Stimulated activated memory B cell treated with anti-CD40 and anti-IgM and Interleukin-4, amounts not matched to agents 10 μg/mL and 1 μg/mL and 100 μg/mL, for 72 hours (primary cell): ENCODE measurements around the gene OR5B12.

Source experiments
- ATAC-seq: fragments of 150-1000 bp; cut with Tn5 transposase; 2 replicates; pipeline ENCODE4 v1.10.0; 2021
- H3K27ac Mint-ChIP-seq: one replicate; pipeline ENCODE4 v1.8.0; 2022; ENCODE audit warnings: mild to moderate bottlenecking, mixed read lengths
- H3K27me3 Mint-ChIP-seq: one replicate; pipeline ENCODE4 v1.8.0; 2022; ENCODE audit warnings: mixed read lengths
- H3K36me3 Mint-ChIP-seq: one replicate; pipeline ENCODE4 v1.8.0; 2022; ENCODE audit warnings: mixed read lengths
- H3K4me1 Mint-ChIP-seq: one replicate; pipeline ENCODE4 v1.8.0; 2022; ENCODE audit warnings: mixed read lengths
- H3K4me3 Mint-ChIP-seq: one replicate; pipeline ENCODE4 v1.8.0; 2022; ENCODE audit warnings: mild to moderate bottlenecking, moderate library complexity, mixed read lengths
- H3K9me3 Mint-ChIP-seq: one replicate; pipeline ENCODE4 v1.8.0; 2022; ENCODE audit warnings: mixed read lengths

Gene OR5B12

GRCh38 chr11:58442136-58442535 is at the start of gene OR5B12:
TSS of gene OR5B12 (minus strand) at chr11:58442236. CDS start at chr11:58440151, 2,085 bp downstream.
- no peak for ATAC-seq
- Mint-ChIP-seq H3K4me1 (no peaks in the 10 kb centered on the region), H3K36me3 (peaks cover 10% of the 10 kb centered on the region), H3K27ac (no peak within 1 kb of the TSS), H3K9me3 (peaks cover 12% of the 10 kb centered on the region), H3K27me3 (peaks cover 30% of the 10 kb centered on the region), H3K4me3 (no peak within 1 kb of the TSS)

GRCh38 chr11:58490827-58491226 is 48.8 kb upstream of the OR5B12 start:
- Mint-ChIP-seq H3K27me3 (no peaks in the 10 kb centered on the region), H3K4me1 (peaks cover 11% of the 10 kb centered on the region), H3K4me3 (no peak overlapping the region), H3K36me3 (peaks cover 17% of the 10 kb centered on the region), H3K27ac (peak overlapping the region; percentile 40), H3K9me3 (no peaks in the 10 kb centered on the region)
- ATAC-seq, result no peak

GRCh38 chr11:58487170-58487569 is 45.1 kb upstream of the OR5B12 start:
- H3K9me3 Mint-ChIP-seq, result no peaks in the 10 kb centered on the region
- ATAC-seq, result no peak

GRCh38 chr11:58485961-58486360 is 43.9 kb upstream of the OR5B12 start:
- no peak overlapping the region for H3K27ac Mint-ChIP-seq
- no peaks in the 10 kb centered on the region for H3K9me3 Mint-ChIP-seq

More at GRCh38 chr11:58487170-58487569, 45.1 kb upstream of the OR5B12 start:
- Mint-ChIP-seq H3K27ac (no peak overlapping the region), H3K4me1 (peaks cover 9% of the 10 kb centered on the region), H3K27me3 (no peaks in the 10 kb centered on the region), H3K4me3 (no peak overlapping the region), H3K36me3 (no peaks in the 10 kb centered on the region)

GRCh38 chr11:58471892-58472291 is 29.9 kb upstream of the OR5B12 start:
- H3K27ac Mint-ChIP-seq, result no peak overlapping the region
- peaks cover 25% of the 10 kb centered on the region for H3K9me3 Mint-ChIP-seq
- H3K36me3 Mint-ChIP-seq, result peaks cover 8% of the 10 kb centered on the region

More at GRCh38 chr11:58485961-58486360, 43.9 kb upstream of the OR5B12 start:
- Mint-ChIP-seq H3K27me3 (no peaks in the 10 kb centered on the region), H3K4me1 (peaks cover 7% of the 10 kb centered on the region), H3K4me3 (no peak overlapping the region), H3K36me3 (no peaks in the 10 kb centered on the region)
- no peak for ATAC-seq

GRCh38 chr11:58466293-58466692 is 24.3 kb upstream of the OR5B12 start:
- ATAC-seq, result no peak
- Mint-ChIP-seq H3K4me1 (no peaks in the 10 kb centered on the region), H3K27ac (no peak overlapping the region), H3K4me3 (no peak overlapping the region), H3K27me3 (no peaks in the 10 kb centered on the region), H3K36me3 (no peaks in the 10 kb centered on the region), H3K9me3 (peaks cover 3% of the 10 kb centered on the region)

More at GRCh38 chr11:58471892-58472291, 29.9 kb upstream of the OR5B12 start:
- Mint-ChIP-seq H3K4me3 (no peak overlapping the region), H3K4me1 (no peaks in the 10 kb centered on the region), H3K27me3 (peaks cover 12% of the 10 kb centered on the region)
- ATAC-seq, result no peak

GRCh38 chr11:58465690-58466089 is 23.7 kb upstream of the OR5B12 start:
- Mint-ChIP-seq H3K27ac (no peak overlapping the region), H3K9me3 (peaks cover 3% of the 10 kb centered on the region), H3K36me3 (no peaks in the 10 kb centered on the region), H3K4me1 (no peaks in the 10 kb centered on the region), H3K4me3 (no peak overlapping the region), H3K27me3 (no peaks in the 10 kb centered on the region)
- ATAC-seq, result no peak

- no peaks in the 10 kb centered on the region for H3K4me1 Mint-ChIP-seq
- H3K27me3 Mint-ChIP-seq, result peaks cover 50% of the 10 kb centered on the region
- no peak overlapping the region for H3K4me3 Mint-ChIP-seq
- H3K27ac Mint-ChIP-seq, result no peak overlapping the region
- no peak for ATAC-seq
- H3K36me3 Mint-ChIP-seq, result no peaks in the 10 kb centered on the region
- peaks cover 7% of the 10 kb centered on the region for H3K9me3 Mint-ChIP-seq
These were observed 9.5 kb upstream of the OR5B12 start for GRCh38 chr11:58451585-58451984.

GRCh38 chr11:58446294-58446693 is 4.3 kb upstream of the OR5B12 start:
- Mint-ChIP-seq H3K4me1 (no peaks in the 10 kb centered on the region), H3K4me3 (no peak overlapping the region), H3K27ac (no peak overlapping the region), H3K27me3 (peaks cover 55% of the 10 kb centered on the region), H3K9me3 (peaks cover 16% of the 10 kb centered on the region), H3K36me3 (peaks cover 10% of the 10 kb centered on the region)
- no peak for ATAC-seq

GRCh38 chr11:58444300-58444699 is 2.3 kb upstream of the OR5B12 start:
- Mint-ChIP-seq H3K4me3 (no peak overlapping the region), H3K36me3 (peaks cover 10% of the 10 kb centered on the region), H3K4me1 (no peaks in the 10 kb centered on the region), H3K27me3 (peaks cover 51% of the 10 kb centered on the region), H3K9me3 (peaks cover 15% of the 10 kb centered on the region), H3K27ac (no peak overlapping the region)
- ATAC-seq, result no peak

GRCh38 chr11:58438486-58438885 is 3.5 kb downstream of the OR5B12 start:
- no peak for ATAC-seq
- Mint-ChIP-seq H3K36me3 (no peaks in the 10 kb centered on the region), H3K9me3 (peaks cover 3% of the 10 kb centered on the region), H3K4me3 (no peak overlapping the region), H3K27ac (no peak overlapping the region), H3K4me1 (no peaks in the 10 kb centered on the region), H3K27me3 (no peaks in the 10 kb centered on the region)

- ATAC-seq, result no peak
- Mint-ChIP-seq H3K36me3 (peaks cover 1% of the 10 kb centered on the region), H3K27me3 (peaks cover 12% of the 10 kb centered on the region)
These were observed 7.8 kb downstream of the OR5B12 start for GRCh38 chr11:58434217-58434616.

GRCh38 chr11:58433638-58434203 is 8.3 kb downstream of the OR5B12 start:
- H3K9me3 Mint-ChIP-seq, result no peaks in the 10 kb centered on the region
- H3K27ac Mint-ChIP-seq, result no peak overlapping the region
- no peak overlapping the region for H3K4me3 Mint-ChIP-seq
- H3K27me3 Mint-ChIP-seq, result peaks cover 17% of the 10 kb centered on the region
- no peak for ATAC-seq
- H3K4me1 Mint-ChIP-seq, result no peaks in the 10 kb centered on the region
- H3K36me3 Mint-ChIP-seq, result peaks cover 6% of the 10 kb centered on the region

More at GRCh38 chr11:58434217-58434616, 7.8 kb downstream of the OR5B12 start:
- Mint-ChIP-seq H3K27ac (no peak overlapping the region), H3K4me3 (no peak overlapping the region), H3K9me3 (peaks cover under 1% of the 10 kb centered on the region), H3K4me1 (no peaks in the 10 kb centered on the region)

- H3K4me3 Mint-ChIP-seq, result no peak overlapping the region
- no peak for ATAC-seq
- peaks cover 32% of the 10 kb centered on the region for H3K27me3 Mint-ChIP-seq
- no peaks in the 10 kb centered on the region for H3K4me1 Mint-ChIP-seq
- H3K36me3 Mint-ChIP-seq, result peaks cover 11% of the 10 kb centered on the region
- no peak overlapping the region for H3K27ac Mint-ChIP-seq
- H3K9me3 Mint-ChIP-seq, result peaks cover 3% of the 10 kb centered on the region
These were observed 12.8 kb downstream of the OR5B12 start for GRCh38 chr11:58429273-58429672.

- Mint-ChIP-seq H3K27me3 (peaks cover 34% of the 10 kb centered on the region), H3K36me3 (peaks cover 11% of the 10 kb centered on the region), H3K4me3 (no peak within 1 kb of the TSS), H3K27ac (no peak within 1 kb of the TSS), H3K9me3 (peaks cover 3% of the 10 kb centered on the region), H3K4me1 (no peaks in the 10 kb centered on the region)
- no peak for ATAC-seq
These were observed 14.0 kb downstream of the OR5B12 start, which contains the start of gene OR5B2 for GRCh38 chr11:58428021-58428420. TSS of gene OR5B2 (minus strand) at chr11:58428121. CDS start at chr11:58423261, 4,860 bp downstream.

GRCh38 chr11:58406774-58407173 is 35.3 kb downstream of the OR5B12 start, which contains the start of gene OR5B3:
TSS of gene OR5B3 (minus strand) at chr11:58406874. CDS start at chr11:58403409, 3,465 bp downstream.
- Mint-ChIP-seq H3K27me3 (peaks cover 11% of the 10 kb centered on the region), H3K27ac (no peak within 1 kb of the TSS), H3K36me3 (no peaks in the 10 kb centered on the region), H3K9me3 (peaks cover 25% of the 10 kb centered on the region), H3K4me3 (no peak within 1 kb of the TSS), H3K4me1 (no peaks in the 10 kb centered on the region)
- no peak for ATAC-seq
